HG03460 (cell line): ENCODE measurements around the gene GRPEL2.
"Not testable (repeated sequence)": the region's sequence is repeated elsewhere in the genome, so short reads cannot be mapped to it uniquely, and the experiment has no call there.

ENCODE experiments used
- ATAC-seq: cut with Tn5 transposase; IDR thresholded peaks from one replicate; pipeline ENCODE4 v1.9.1; 2021; ENCODE audit not compliant: unreplicated experiment

GRPEL2 gene

DNA sequence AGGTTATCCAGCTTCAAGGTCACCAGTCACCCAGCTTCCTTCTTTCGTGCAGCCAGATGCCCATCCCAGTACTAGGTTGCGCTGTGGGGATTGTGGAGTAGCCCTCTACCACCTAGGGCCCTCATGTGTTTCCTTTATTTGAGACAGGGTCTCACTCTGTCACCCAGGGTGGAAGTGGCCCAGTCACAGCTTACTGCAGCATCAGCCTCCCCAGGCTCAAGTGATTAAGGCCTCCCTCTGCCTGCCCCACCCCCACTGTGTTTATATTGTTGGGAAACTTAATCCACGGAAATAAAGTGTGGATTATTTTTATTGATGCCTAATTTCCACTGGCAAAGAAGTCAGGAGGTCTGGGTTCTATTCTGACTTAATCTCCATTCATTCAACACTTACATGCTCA, 29.5 kb downstream of the GRPEL2 start:
- no peak for ATAC-seq

- no peak for ATAC-seq
Measured at GRCh38 chr5:149375434-149375833, 30.1 kb downstream of the GRPEL2 start.

DNA sequence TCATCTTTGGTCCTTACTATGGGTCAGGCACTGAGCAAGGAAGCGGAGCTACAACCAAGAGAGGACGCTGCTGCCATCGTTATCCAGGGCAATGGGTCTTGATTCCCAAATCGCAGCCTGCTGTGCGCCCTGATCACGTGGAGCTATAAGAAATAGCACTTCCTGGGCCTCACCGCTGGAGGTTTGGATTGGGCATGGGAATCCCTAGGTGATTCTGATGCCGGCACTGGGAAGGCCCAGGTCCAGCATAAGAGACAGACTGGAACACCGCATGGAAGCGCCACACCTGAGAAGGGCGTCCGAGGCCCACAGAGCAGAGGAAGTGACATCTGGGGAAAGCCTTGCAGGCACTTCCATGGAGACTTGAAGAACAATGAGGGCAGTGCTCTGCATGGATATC, 30.8 kb downstream of the GRPEL2 start:
- no peak for ATAC-seq

DNA sequence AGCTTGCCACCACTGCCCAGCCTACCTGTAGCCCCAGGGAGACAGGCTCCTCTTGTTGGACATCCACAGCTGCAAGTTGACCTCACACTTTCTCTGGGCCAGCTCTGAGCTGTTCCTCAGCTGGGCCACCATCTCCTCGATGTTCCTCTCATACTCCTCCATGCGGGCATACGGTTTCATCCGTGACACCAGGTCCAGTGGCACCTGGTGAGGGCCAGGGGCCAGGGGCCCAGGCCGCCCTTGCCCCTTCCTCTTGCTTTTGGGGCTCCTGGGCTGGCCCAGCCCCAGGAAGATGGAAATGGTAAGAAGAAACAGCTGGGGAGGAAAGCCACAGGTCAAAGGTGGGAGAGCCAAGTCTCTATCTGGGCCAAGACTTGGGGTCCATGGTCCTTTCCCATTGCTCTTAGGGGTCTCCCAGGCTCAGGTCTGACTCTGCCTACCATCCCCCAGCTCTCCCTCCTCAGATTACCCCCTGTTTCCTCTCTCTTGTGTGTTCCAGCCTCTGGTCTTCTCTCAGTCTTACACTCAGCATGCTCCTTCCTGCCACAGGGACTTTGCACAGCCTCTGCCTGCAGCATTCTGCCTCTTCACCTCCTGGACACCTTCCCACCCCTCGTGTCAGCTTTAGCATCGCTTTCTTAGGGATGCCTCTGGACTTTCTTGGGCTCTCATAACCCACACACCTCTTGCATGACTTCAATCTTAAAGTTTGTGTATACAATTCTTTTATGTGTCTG, 31.6 kb downstream of the GRPEL2 start:
- ATAC-seq = no peak

DNA sequence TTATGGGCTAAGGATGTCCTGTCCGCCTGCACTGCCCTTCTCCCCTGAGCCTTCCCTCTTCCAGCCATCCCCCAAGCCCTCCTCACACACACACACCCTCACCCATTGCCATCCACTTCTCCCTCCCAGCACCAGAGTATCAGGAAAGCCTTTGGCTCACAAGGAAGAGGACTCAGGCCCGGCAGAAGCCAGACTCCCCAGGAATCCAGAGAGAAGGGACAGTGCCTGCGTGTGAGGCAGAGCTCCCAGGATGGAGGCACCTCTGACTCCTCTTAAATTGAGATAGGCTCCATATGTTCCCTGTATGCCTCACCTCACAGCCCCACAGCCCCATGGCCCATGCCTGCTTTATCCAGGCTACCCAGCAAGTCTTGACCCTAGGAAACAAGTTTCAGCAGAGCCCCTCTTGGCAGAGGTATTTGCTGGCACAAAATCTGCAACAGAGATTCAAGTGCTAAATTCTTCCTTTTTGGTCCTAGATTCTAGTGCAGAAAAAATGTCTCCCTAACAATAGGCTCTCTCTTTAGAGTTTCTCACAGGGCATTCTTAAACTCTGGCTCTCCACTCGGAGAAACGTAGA, 33.0 kb downstream of the GRPEL2 start:
- no peak for ATAC-seq

DNA sequence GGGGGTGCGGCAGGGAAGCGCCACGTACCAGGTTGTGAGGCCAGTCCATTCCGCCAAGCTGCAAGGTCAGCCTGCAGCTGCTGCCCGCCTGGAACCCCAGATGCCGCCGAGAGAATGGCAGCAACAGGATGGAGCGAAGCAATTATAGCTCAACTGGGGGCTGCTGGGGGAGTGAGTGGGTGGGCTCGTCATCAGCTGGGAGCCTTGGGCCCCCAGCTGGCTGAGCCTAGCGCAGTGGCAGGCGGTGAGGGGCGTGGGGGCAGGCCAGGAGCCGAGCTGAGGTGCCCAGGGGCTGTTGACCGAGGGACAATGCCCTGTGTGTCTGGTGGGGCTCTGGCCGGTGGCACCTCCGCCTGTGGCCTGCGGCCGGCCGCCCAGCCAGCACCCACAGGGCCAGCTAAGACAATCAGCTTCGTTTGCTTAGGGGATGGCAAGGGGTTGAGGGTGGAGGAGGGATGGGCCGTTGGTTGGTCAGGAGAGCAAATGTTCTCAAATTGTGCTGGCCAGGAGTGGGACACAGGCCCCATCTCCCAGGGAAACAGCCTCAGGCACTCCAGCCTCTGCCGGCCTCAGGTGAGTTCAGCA, 34.0 kb downstream of the GRPEL2 start, which contains the start of gene IL17B:
Gene IL17B, minus strand, starts transcription at position 116 of the 585 bp plus-strand sequence. Its CDS starts 67 bp downstream, at position 49.
- ATAC-seq = no peak

GRCh38 chr5:149379818-149380374, 34.6 kb downstream of the GRPEL2 start:
- no peak for ATAC-seq

GRCh38 chr5:149380466-149381121, 35.3 kb downstream of the GRPEL2 start:
- ATAC-seq = no peak

DNA sequence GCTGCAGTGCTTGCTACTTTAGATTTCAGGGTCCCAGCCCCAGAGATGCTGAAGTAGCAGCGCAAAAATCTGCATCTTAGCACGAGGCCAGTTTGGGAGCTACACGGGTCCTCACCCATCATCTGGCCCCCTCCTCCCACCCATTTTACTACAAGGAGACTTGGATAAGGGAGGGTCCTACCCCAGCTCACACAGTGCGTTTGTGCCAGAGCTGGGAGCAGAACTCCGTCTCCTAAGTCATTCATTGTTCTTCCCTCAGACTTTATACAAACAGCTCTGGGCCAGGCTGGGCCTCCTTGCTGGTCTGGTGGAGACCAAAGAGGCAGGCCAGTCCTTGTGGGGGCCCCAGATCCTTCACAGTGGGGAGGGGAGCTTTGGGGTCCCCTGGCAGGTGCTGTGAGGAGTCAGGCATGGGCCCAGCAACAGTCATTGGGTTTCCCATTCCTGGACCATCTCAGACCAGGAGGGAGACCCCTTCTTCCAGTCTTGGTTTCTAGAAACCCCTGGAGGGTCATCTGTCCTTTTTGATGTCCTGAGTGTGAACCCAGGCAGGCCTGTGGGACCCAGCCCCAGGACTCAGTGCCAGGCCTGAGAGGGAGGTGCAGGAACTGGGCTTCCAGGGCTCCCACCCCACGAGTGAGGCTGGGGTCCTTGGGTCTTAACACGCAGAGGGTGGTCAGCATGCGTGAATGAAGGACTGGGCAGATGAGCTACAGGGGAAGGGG, 36.1 kb downstream of the GRPEL2 start:
- peak; percentile 22 for ATAC-seq

DNA sequence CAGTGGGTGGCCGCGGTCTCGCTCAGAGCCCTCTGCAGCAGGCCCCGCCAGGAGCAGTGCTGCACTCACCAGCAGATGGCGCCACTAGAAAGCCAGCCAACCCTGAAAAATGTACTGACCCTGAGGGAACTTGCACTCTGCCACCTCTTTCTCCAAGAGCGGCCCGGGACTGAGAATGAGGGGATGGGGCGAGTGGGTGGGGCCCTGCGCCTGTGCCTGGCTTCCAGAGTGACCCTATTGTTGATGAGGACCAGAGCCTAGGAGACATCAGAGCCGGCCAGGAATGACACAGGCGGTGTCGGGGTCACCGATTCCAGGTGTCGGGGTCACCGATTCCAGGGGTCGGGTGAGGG, 36.7 kb downstream of the GRPEL2 start:
- peak; percentile 84 for ATAC-seq

GRCh38 chr5:149382517-149383220, 37.4 kb downstream of the GRPEL2 start:
- ATAC-seq = no peak

GRCh38 chr5:149383399-149383798, 38.1 kb downstream of the GRPEL2 start:
- ATAC-seq = no peak

- no peak for ATAC-seq
Measured at GRCh38 chr5:149386166-149386565, 40.9 kb downstream of the GRPEL2 start.

DNA sequence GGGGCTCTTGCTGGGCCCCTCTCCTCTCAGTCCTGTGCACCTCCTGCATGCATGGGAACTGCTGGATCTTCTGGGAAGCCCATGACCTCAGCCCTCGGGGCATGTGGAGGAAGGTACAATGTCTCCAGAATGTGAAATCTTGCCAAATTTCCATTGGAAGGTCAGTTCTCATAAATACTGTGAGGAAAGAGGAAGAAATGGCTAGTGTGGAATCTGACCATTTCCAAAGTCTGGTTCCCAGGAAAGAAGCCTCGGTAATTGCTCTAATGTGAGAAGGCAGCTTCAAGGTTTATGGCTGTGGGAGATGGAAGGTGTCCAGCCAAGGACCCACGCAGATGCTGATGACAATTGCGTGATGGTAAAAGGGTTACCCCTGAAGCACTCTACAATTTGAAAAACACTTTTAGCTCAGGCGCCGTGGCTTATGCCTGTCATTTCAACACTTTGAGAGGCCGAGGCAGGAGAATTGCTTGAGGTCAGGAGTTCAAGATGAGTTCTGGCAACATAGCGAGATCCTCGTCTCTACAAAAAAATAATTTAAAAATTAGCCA, 41.9 kb downstream of the GRPEL2 start:
- no peak for ATAC-seq

DNA sequence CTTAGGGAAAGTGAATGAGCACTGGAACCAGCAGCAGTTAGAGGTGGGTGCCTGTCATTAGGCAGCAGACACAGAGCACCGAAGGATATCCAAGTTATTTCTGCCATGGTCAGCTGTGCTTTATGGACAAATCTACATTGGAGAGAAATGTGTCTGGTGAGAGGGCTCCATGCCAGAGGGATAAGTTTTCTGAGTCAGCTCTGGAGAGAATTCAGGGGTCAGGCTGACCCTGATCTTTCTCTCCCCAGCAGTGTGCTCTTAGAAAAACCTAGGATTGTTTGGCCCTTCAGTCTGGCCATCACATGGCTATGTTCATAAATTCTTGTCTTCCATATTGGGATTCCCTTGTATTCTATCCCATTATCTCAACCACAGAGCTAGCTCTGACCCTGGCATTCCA, 42.7 kb downstream of the GRPEL2 start:
- no peak for ATAC-seq

- ATAC-seq = no peak
Measured at GRCh38 chr5:149388498-149389190, 43.3 kb downstream of the GRPEL2 start.

- no peak for ATAC-seq
Measured at GRCh38 chr5:149389552-149390495, 44.5 kb downstream of the GRPEL2 start.

DNA sequence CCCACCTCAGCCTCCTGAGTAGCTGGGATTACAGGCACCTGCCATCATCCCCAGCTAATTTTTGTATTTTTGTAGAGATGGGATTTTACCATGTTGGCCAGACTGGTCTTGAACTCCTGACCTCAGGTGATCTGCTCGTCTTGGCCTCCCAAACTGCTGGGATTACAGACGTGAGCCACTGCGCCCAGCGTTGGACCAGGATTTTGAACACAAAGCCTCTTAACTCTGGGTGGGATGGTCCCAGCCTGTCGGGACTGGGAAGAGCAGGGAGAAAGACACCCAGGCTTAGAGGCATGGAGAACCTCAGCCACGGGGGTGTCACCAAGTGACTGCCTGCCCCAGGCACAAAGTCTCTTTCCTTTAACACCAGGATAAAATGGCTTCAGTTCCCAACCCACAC, 45.8 kb downstream of the GRPEL2 start:
- not testable (repeated sequence) for ATAC-seq
